ENCODE data around the gene POLQ.
"Not testable (repeated sequence)": the region's sequence is repeated elsewhere in the genome, so short reads cannot be mapped to it uniquely, and the experiment has no call there.

The POLQ gene

DNA sequence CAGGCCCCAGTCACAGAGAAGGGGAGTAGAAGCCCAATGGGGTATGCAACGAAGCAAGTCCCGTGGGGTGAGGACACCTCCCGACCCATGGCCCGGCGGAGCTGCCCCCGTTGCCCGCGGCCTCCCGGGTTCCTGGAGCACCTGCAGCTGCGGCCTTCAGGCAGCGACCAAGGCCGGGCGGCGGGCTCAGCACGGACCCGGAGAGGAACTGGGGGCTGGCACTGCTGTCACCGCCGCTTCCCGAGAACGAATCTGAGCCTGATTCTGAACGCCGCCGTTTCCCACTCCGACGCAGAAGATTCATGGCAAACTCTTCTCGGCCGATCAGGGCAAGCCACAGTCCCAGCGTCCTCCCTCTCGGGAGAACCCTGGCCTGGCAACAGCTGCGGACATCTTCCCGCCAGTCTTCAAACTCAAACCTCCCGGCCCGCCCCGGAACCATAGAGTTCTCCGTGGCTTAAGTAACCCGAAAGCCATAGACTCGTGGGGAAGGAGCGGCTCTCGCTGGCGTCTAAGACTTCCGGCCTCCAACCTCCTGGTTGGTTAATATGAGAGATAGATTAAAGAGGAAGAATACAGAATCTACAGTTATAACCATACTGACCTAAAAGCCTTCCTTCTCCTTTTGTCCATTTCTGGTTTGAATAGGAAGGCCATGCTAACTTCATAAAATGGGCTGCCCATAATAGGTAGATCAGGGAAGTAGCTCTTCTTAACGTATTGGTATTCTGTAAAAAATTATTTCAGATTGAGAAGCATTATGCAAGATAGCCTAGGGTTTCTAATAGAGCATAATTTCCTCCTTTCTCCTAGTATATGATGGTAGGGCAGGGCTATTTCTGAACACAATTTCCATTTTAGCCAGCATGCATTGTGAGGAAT is at the start of gene POLQ:
POLQ (minus strand) TSS at position 415 of the 882 bp plus-strand sequence; CDS start at position 304, 111 bp downstream.
- in situ Hi-C loops (cut with MboI; ENCODE audit: low sequenced_read_pairs, unreplicated experiment), result loop anchor here (25.0 kb wide), 1 partner anchor 566 kb away; no protein-coding TSS in a partner anchor
- no peak for TF ChIP-seq CTCF (IDR thresholded peaks at IDR 0.05; ENCODE audit: borderline replicate concordance, control extremely low read depth, extremely low read depth, insufficient read depth, missing control alignments)
- peak; percentile 92 for DNase-seq (ENCODE audit: low spot score)

- TF ChIP-seq CTCF (IDR thresholded peaks at IDR 0.05; ENCODE audit: borderline replicate concordance, control extremely low read depth, extremely low read depth, insufficient read depth, missing control alignments), result no peak
- in situ Hi-C loops (cut with MboI; ENCODE audit: low sequenced_read_pairs, unreplicated experiment), result no loop called here
- no peak for DNase-seq (ENCODE audit: low spot score)
Observed at GRCh38 chr3:121594850-121595249, 49.1 kb upstream of the POLQ start.

DNA sequence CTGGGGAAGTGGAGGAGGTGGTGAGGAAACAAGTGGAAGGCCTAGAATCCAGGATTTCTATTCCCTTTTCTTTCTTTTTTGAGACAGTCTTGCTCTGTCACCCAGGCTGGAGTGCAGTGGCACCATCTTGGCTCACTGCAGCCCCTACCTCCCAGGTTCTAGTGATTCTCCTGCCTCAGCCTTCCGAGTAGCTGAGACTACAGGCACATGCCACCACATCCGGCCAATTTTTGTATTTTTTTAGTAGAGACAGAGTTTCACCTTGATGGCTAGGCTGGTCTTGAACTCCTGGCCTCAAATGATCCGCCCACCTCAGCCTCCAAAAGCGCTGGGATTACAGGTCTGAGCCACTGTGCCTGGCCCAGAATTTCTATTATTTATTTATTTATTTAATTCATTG is 48.0 kb upstream of the POLQ start:
- in situ Hi-C loops (cut with MboI; ENCODE audit: low sequenced_read_pairs, unreplicated experiment); DNase-seq (ENCODE audit: low spot score): not testable (repeated sequence)

GRCh38 chr3:121592856-121593702 is 47.3 kb upstream of the POLQ start, which contains the start of gene FBXO40:
Gene FBXO40, plus strand, starts transcription at chr3:121593379. Its CDS starts 27,197 bp downstream, at chr3:121620576.
- TF ChIP-seq CTCF (IDR thresholded peaks at IDR 0.05; ENCODE audit: borderline replicate concordance, control extremely low read depth, extremely low read depth, insufficient read depth, missing control alignments), result no peak
- in situ Hi-C loops (cut with MboI; ENCODE audit: low sequenced_read_pairs, unreplicated experiment), result no loop called here
- no peak for DNase-seq (ENCODE audit: low spot score)

- TF ChIP-seq CTCF (IDR thresholded peaks at IDR 0.05; ENCODE audit: borderline replicate concordance, control extremely low read depth, extremely low read depth, insufficient read depth, missing control alignments), result no peak
- in situ Hi-C loops (cut with MboI; ENCODE audit: low sequenced_read_pairs, unreplicated experiment), result no loop called here
- no peak for DNase-seq (ENCODE audit: low spot score)
Observed at GRCh38 chr3:121584418-121584817, 38.6 kb upstream of the POLQ start.

GRCh38 chr3:121581691-121582090 is 35.9 kb upstream of the POLQ start:
- no peak for TF ChIP-seq CTCF (IDR thresholded peaks at IDR 0.05; ENCODE audit: borderline replicate concordance, control extremely low read depth, extremely low read depth, insufficient read depth, missing control alignments)
- no peak for DNase-seq (ENCODE audit: low spot score)

More at GRCh38 chr3:121581691-121582090, 35.9 kb upstream of the POLQ start:
- in situ Hi-C loops (cut with MboI; ENCODE audit: low sequenced_read_pairs, unreplicated experiment), result no loop called here

Measured in GM13976 (cell line).